Measurements from ENCODE around the gene SAMMSON.

SAMMSON gene

GRCh38 chr3:70020906-70021660, 21.6 kb downstream of the SAMMSON start:
- DNase-seq: no peak

DNA sequence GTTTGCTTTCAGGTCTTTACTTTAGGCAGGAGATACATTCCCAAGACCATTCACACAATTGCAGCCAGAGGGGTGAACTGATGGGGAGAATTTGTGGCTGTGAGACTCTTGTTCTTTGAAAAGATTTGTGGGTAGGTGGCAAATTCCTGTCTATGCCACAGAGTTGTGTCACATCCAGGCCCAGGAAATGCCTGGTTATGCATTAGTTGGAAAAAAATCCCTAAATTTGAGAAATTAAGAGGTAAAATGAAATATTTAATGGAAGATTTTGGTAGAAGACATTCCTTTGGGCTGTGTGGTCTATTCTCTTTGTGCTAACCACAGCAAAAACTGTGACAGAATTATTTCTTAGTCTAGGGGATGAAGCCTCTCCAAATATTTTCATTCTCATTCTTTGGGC, 28.8 kb downstream of the SAMMSON start:
- no peak for DNase-seq

GRCh38 chr3:70038693-70039092, 39.2 kb downstream of the SAMMSON start:
- no peak for DNase-seq

- DNase-seq: no peak
These were observed 40.9 kb downstream of the SAMMSON start for GRCh38 chr3:70040386-70040785.

- no peak for DNase-seq
These were observed 43.1 kb downstream of the SAMMSON start for GRCh38 chr3:70042641-70043040.

- DNase-seq: no peak
These were observed 50.2 kb downstream of the SAMMSON start for GRCh38 chr3:70049761-70050160.

DNA sequence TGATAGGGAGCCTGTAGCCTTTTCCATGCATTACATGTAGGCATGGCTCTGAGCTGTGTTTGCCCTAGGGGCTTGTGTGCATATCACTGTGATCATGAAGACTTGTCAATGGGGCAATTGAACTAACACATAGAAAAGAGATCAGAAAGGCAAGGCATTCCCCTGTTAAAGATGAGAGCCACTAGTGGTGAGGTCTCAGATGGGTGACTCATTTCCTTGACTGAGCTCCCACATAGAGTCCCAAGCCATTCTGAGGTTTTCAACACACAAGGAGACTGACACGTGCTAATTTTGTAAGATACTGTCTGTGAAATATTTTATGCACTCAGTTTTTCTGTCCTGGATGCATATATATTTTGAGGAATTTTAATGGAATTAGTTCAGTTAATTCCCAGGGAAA, 53.8 kb downstream of the SAMMSON start:
- DNase-seq: no peak

DNA sequence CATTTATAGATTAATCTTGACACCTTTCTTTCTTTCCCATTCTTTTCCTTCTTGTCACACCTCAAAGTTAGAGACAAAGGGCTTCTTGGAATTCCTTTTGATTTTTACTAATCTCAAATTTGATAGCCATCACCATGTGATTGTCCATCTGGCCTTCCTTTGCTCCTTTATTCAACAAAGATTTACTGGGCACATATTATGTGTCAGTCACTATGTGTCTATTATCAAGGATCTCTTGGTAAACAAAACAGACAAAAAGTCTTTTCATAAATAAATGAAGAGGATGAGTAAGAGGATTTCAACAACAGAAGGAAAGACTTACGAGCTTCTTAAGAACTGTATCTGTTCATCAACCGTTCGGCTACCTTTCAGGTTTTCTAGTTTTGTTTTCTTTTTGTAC, 56.5 kb downstream of the SAMMSON start:
- no peak for DNase-seq

GRCh38 chr3:70057426-70057825, 57.9 kb downstream of the SAMMSON start:
- no peak for DNase-seq

GRCh38 chr3:70061096-70061495, 61.6 kb downstream of the SAMMSON start:
- DNase-seq: no peak

DNA sequence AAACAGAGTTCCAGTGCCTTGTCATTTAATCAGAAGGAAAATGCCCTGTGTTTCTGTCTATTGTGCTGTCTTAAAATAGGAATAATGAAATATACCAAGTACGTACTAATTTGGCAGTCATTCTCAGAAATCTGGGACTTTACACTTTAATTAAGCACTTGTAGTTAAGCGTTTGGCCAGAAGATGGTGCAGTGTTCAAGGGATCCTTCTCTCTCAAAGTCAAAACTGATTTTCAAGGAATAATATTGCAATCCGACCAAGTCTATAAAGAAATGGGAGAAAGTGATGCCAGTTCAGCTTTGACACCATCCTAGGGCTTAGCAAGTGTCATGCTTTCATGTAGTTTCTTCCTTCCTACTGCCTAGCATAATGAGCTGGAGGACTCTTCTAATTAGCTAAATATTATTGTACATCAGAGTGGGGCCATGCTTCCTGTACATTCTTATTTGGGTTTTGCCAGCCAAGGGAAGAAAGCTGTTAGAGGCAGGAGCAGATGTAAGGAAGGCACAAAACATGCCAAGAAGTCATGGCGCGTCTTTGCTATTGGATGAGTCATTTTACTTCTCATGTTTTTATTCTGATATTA, 64.8 kb downstream of the SAMMSON start:
- peak; percentile 7 to 16 for DNase-seq

DNA sequence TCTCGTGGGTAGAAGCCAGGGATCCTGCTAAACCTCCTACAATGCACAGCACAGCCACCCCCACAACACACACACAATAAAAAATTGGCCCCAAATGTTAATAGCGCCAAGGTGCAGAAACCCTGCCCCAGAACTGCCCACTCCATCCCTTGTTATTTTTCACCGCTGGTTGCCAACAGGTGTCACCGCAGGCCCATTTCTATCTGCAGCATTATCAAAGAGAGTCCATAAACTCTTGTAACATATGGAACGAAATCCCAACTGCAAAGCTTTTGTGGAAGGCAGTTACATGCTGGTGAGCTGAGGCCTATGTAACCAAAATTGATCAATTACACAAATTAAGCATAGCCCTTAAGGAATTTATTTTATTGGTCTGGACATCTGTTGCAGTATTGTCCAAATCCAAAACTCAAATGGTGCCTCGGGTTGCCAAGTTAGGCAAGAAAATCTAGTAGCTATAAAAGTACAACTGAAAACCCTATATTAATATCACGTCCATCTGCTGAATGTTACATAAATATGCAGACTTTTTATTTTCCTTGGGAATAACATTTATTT, 66.2 kb downstream of the SAMMSON start:
- peak; percentile 6 to 9 for DNase-seq

- DNase-seq: no peak
These were observed 68.5 kb downstream of the SAMMSON start for GRCh38 chr3:70067860-70068521.

- DNase-seq: no peak
These were observed 70.0 kb downstream of the SAMMSON start for GRCh38 chr3:70069557-70069956.

DNA sequence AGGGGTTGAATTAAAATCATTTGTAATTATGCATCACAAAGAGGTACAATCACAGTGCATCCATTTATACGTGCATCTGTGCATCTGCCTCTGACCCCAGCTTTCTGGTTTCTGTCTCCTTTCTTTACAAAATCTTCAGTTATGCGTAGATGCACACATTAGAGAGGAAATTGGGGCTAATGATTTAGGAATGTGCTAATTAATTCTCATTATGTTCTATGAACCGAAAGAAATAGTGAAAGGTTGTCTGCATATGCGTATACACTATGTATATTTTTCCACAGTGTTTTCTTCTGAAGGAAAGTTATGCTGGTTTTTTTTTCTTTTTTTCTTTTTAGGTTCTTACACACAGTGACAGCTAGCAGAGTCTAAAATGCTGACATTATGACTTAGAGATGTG, 71.6 kb downstream of the SAMMSON start:
- no peak for DNase-seq

DNA sequence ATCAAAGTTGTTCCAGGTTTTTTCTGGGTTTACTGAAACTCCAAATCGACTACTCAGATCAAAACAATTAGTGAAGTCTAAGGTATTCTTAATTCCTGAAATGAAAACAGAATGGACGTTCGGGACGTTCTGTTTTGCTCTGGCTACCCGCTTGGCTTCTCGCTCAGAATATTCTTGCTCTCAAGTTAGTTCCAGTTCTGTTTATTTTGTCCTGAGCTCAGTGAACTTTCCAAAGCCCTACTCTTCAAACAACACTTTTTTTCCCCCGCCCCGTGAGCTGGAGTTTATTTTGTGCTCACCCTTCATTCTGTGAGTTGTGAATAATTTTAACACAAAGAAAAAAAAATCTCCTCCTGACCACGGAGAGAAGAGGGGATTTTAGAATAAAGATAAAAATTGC, 72.6 kb downstream of the SAMMSON start:
- DNase-seq: no peak

DNA sequence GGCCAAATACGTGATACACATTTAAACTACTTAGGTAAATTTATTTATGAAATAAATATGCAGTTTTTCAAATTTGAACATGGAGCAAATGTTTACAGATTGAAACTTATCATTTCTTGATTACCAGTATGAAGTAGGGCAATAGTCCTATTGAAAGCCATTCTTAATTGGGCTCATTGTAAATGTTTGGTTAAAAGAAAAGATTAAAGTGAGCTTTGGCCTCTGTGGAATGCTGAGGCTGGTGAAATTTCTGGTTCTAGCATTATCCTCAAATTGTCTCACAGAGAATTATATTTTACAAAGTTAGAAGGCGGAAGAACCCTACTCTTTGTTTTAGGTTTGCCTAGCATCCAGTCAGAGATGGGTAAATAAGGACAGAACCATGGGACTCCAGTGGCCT, 73.2 kb downstream of the SAMMSON start:
- no peak for DNase-seq

DNA sequence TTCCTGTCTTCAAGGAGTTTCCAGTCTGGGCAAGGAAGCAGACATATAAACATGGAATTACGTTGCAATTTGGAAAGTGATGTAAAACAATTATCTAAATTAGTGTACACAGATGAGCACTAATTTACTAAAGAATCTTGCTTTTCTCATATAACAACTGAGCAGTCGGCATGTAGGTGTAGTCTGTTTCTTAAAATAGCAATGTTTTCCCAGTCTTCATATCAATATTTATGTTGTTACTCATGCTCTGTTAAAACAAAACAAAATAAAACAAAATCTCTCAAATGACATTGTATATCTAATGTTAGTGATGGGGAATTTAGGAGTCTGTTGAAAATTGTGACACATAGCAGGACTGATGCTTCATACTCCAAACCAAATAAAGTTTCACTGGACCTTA, 75.6 kb downstream of the SAMMSON start:
- DNase-seq: no peak

DNA sequence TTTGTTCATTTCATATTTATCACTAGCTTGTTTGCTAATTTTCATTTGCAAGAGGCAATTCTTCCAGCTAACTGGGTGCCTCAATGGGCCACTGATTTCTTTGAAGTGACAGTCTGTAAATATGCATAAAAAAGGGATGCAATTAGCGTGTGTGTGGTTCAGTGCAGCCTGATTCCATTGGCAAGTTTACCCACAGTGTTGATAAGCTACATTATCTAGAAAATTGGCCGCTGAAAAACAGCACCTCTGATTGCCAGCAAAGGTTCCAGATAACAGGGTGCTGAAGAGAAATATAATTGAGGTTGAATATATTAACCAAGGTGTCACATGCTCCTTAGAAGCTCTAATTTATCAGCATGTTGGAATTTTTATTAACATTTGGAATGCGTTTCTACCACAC, 76.9 kb downstream of the SAMMSON start:
- no peak for DNase-seq

DNA sequence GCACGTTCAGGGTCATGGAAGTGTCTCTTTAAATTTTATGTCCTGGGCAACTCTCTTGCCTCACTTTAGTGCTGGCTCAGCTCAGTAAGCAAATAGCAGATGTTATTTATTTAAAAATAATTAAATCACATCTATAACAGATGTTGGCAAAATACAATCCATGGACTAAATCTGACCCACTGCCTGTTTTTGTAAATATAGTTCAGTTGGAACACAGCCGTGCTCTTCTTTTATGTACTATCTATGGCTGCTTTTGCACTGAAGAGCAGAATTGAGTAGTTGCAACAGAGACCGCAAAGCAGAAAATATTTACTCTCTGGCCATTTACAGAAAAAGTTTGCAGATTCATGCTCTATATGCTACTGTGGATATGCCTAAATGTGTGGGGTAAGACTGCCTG, 79.2 kb downstream of the SAMMSON start:
- DNase-seq: no peak

- DNase-seq: no peak
These were observed 86.1 kb downstream of the SAMMSON start for GRCh38 chr3:70085613-70086012.

GRCh38 chr3:70086336-70086735, 86.8 kb downstream of the SAMMSON start:
- no peak for DNase-seq

- DNase-seq: peak in 1 of 2 experiments; percentile 4
These were observed 90.9 kb downstream of the SAMMSON start for GRCh38 chr3:70090322-70090913.

DNA sequence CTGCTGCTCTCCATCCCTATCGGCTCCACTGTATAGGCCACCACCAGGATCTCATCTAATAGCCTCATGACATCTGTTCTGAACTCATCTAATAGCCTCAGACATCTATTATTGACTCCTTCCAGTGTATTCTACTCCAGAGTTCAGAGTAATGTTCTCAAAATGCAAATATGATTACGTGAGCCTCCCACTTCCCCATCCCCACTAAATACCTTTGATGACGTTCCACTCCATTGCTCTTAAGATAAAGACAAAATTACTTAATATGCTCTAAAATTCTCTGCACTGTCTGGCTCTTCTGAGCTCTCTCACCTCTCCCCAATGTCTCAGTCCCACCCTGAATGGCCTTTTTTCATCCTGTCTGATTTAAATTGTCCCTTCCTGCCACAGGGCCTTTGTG, 94.7 kb downstream of the SAMMSON start:
- no peak for DNase-seq
